PFSK-1 (cell line): Measurements from ENCODE around the gene LSAMP.

Experiments
- FOXP2 ChIP-seq: optimal IDR thresholded peaks from 2 replicates; pipeline ENCODE3; 2011; ENCODE audit warnings: borderline replicate concordance, control low read depth, inconsistent platforms; ENCODE audit not compliant: insufficient read depth; ENCODE audit errors: extremely low read length, extremely low read depth
- POLR2AphosphoS5 ChIP-seq: IDR thresholded peaks from 2 replicates; pipeline ENCODE4 v1.6.1; 2012; ENCODE audit warnings: low read depth, mild to moderate bottlenecking, control low read depth, low read length, moderate library complexity
- REST ChIP-seq, 2 experiments: IDR thresholded peaks; 2 replicates each; pipeline versions ENCODE4 v1.6.1 to v1.8.0; 2011 to 2012; ENCODE audit warnings: low read depth in 2 of 2, low read length in 2 of 2, control low read depth in 1 of 2, inconsistent platforms in 1 of 2, mild to moderate bottlenecking in 1 of 2, moderate library complexity in 1 of 2; ENCODE audit not compliant: insufficient read depth in 1 of 2
- SIN3A ChIP-seq: IDR thresholded peaks from 2 replicates; pipeline ENCODE4 v1.6.1; 2012; ENCODE audit warnings: mild to moderate bottlenecking, low read length, moderate library complexity, borderline replicate concordance; ENCODE audit not compliant: insufficient read depth
- TAF1 ChIP-seq: IDR thresholded peaks from 2 replicates; pipeline ENCODE4 v1.6.1; 2012; ENCODE audit warnings: low read length, control low read depth, borderline replicate concordance; ENCODE audit not compliant: insufficient read depth

Gene LSAMP

GRCh38 chr3:116474032-116474780 is 28.9 kb upstream of the LSAMP start:
- TF ChIP-seq FOXP2 (no peak), POLR2AphosphoS5 (no peak), TAF1 (no peak), REST (IDR thresholded peaks at IDR 0.05; ENCODE audit: insufficient read depth in 1 of 2, low read depth in 2 of 2, low read length in 2 of 2) (no peak), SIN3A (no peak)

- no peak for TF ChIP-seq POLR2AphosphoS5
- no peak for TF ChIP-seq TAF1
- no peak for TF ChIP-seq FOXP2
- TF ChIP-seq REST (IDR thresholded peaks at IDR 0.05; ENCODE audit: insufficient read depth in 1 of 2, low read depth in 2 of 2, low read length in 2 of 2), result no peak
- TF ChIP-seq SIN3A, result no peak
These were observed 28.3 kb upstream of the LSAMP start for GRCh38 chr3:116473602-116474001.

GRCh38 chr3:116470605-116471197 is 25.4 kb upstream of the LSAMP start:
- no peak for TF ChIP-seq POLR2AphosphoS5

- TF ChIP-seq FOXP2 (no peak), TAF1 (no peak), SIN3A (no peak), REST (IDR thresholded peaks at IDR 0.05; ENCODE audit: insufficient read depth in 1 of 2, low read depth in 2 of 2, low read length in 2 of 2) (no peak), POLR2AphosphoS5 (no peak)
These were observed 24.3 kb upstream of the LSAMP start for GRCh38 chr3:116469546-116469945.

GRCh38 chr3:116464276-116464798 is 19.1 kb upstream of the LSAMP start:
- no peak for TF ChIP-seq FOXP2
- TF ChIP-seq POLR2AphosphoS5, result no peak
- no peak for TF ChIP-seq REST (IDR thresholded peaks at IDR 0.05; ENCODE audit: insufficient read depth in 1 of 2, low read depth in 2 of 2, low read length in 2 of 2)
- TF ChIP-seq TAF1, result no peak
- no peak for TF ChIP-seq SIN3A
